ENCODE measurements around the gene LRP3.
A peak's percentile ranks its signal among the peaks of the same experiment; 100 is the strongest.
"Not testable (repeated sequence)": the region's sequence is repeated elsewhere in the genome, so short reads cannot be mapped to it uniquely, and the experiment has no call there.

LRP3 gene

DNA sequence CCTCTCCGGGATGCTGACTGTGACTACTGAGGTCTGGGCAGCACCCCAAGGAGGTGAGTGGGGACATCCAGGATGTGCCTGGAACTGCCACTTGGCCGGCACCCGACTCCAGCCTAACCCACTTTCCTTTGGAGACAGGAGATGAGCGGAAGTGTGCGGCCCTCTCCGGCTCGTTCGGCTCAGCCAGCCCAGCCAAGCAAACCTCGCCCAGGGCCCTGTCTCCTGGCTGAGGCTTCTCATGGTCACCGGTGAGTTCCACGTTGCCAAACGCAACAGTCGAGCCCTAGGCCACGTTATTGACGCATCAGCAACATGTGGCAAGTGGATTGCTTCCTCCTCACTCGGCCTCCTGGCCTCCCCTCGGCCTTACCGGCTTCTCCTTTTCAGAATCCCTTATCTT lies 26.0 kb downstream of the LRP3 start:
- no peak for DNase-seq

DNA sequence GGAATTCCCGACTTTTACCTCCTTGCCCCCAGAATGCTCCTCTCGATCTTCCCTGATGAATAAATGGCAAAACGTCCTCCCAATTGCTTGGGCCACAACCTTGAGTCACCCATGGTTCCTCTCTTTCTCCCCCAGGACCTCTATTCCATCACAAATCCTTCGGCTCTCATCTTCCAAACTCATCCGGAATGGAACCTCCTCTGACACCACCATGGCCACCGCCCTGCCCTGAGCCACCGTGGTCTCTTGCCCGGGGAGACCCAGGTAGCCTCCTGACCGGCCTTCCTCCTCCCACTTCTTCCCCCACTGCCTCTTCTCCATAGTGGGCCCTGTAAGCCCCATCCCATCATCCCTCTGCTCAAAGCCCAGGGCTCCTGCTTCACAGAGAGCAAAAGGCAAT lies 26.6 kb downstream of the LRP3 start:
- no peak for DNase-seq

DNA sequence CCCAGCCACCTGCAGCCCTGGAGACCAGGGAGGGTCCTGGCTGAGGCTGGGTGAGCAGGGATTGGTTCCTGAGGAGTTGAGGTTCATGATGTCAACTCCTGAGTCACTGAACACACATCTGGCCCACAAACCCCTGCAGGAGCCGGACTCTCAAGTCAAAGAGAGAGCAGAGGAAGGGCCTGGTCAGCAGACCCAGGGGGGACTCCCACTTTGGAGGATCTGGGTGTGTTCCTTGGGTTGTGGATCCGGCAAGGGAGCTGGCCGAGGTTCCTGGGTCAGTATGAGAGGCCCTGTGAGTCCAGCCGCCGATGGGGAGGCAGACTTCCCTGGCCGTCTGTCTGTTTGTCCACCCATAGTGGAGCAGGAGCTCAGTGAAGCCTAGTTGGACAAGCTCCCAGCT lies 27.5 kb downstream of the LRP3 start:
- no peak for DNase-seq

DNA sequence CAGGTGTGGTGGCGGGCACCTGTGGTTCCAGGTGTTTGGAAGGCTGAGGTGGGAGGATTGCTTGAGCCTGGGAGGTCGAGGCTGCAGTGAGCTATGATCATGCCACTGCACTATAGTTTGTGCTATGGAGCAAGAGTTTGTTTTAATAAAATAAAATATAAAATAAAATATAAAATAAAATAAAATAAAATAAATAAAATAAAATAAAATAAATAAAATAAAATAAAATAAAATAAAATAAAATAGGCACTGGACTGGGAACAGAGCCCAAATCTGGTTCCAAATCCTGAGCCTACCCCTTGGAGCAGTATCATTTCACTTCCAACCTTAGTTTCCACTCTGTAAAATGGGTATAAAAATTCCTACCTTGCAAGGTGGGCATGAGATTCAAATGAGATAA lies 28.1 kb downstream of the LRP3 start:
- not testable (repeated sequence) for DNase-seq

DNA sequence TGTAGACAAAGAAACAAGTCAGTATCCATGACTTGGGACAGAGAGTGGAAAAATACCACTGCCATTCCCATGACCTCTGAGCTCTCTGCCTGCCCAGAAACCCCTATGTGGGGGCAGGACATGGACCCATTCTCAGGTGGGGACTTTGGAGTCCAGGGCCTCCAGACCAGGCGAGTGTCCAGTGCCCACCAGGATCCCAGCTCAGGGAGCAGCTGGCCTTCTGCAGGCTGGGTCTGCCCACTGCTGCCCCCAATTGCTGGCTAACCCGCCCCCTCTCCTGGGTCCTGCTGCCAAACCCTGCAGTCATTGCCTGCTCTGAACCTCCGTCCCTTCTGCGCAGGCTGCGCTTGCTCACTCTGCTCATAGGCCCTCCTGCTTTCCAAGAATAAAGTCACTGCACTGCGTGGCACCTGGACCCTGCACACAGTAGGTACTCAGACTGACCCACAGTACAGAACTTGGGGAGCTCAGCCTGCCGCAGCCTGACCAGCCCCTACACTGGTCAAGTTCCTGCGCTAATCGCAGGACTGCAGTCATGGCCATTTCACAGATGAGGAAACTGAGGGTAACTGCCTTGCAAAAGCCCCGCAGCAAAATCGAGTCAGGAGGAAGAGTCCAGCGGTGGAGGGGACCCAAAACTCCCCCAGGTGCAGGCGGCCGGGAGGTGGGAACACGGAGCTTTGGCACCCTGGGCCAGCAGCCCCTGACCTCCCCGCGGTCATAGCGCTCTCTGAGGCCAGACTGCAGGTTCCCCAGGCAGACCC lies 30.7 kb downstream of the LRP3 start:
- DNase-seq: no peak

DNA sequence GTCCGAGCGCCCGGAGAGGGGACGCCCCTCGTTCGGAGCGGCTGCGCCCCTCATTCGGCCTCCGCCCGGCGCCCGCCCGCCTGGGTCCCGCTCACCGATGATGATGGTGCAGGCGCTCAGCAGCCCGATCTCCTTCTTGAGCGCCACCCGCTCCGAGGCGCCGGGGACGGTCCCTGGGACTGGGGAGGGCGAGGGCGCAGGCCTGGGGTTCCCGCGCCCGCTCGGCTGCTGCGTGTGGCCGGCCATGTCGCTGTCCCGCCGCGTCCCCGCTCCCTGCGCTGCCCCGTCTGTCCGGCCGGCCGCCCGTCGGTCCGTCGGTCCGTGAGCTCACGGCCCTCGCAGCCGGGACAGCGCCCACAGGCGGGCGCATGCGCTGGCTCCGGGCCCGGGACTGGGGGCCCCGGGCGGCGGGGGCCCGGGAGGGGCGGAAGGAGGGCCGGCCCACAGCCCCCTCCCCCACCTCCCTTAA lies 31.4 kb downstream of the LRP3 start, which contains the start of gene SLC7A10:
TSS of gene SLC7A10 (minus strand) at position 393 of the 469 bp plus-strand sequence. CDS start at position 246, 147 bp downstream.
- DNase-seq: no peak

DNA sequence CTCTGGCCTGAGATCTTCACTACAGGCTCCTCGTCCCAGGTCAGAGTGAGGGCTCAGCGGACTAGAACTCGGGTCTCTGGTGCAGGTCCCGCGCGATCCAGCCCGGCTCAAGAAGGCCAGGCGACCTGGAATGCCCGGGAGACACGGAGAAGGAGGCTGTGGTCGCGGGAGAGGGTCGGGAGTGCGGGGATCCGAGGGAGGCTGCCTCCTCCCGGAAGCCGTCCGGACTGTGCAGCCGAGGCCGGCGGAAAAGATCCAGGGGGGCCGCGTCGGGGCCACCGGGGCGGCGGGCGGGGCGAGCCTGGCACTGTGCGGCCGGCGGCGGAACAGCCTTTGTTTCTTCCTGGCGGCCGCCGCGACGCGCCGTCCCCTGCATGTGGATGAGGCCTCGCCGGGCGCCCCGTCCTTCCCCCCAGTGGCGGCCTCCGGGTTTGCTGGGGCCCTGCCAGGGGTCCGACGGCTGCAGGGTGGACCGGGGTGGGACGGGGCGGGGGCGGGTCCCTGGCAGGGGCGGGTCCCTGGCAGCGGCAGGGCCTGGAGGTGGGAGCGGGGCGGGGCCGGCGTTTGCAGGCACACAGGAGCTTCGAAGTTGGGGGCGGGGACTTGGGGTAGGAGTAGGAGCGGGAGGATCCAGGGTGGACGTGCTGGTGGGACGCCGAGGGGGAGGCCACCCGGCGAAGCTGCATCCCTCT lies 32.6 kb downstream of the LRP3 start:
- DNase-seq: no peak

DNA sequence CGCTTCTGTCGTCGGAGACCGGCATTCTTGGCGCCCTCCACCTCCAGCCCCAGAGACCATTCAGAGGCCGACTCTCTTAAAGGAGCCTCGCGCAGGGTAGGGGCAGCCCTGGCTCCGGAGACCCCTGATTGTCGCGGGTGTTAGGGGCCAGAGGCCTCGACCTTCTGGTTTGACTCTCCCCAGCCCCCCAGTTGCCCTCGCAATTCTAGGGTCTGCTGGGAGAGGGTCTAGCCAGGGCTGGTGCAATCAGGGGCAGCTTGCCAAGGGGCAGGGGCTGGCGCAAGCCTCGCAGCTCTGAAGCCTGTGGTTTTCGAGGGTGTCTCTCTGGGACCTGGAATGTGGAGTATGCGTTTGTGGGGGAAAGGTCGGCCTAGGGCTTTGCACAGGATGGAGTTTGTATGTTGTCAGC lies 33.1 kb downstream of the LRP3 start:
- no peak for DNase-seq

DNA sequence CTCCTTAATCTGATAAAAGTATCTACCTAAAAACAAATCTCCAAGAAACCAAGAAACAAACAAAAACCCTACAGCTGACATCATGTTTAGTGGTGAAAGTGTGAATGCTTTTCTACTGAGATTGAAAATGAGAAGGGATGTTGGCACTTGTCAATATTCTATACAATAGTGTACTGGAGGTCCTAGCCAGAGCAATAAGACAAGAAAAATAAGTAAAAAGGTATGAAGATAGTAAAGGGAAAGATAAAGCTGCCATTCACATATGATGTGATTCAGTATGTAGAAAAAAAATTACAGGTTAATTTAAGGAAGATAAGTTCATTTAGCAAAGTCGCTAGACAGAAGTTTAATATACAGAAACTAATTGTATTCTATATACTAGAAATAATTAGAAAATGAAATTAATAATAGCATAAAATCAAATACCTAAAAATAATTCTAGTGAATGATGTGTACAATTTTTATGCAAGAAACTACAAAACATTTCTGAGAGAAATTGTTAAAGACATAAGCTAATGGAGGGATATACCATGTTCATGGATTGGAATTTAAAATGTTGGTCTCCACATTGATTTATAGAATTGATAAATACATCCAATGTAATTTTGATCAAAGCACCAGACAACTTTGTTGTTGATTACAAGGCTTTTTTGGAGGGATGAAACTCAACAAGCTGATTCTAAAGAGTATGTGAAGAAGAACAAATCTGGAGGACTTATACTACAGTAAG lies 33.9 kb downstream of the LRP3 start:
- DNase-seq: no peak

DNA sequence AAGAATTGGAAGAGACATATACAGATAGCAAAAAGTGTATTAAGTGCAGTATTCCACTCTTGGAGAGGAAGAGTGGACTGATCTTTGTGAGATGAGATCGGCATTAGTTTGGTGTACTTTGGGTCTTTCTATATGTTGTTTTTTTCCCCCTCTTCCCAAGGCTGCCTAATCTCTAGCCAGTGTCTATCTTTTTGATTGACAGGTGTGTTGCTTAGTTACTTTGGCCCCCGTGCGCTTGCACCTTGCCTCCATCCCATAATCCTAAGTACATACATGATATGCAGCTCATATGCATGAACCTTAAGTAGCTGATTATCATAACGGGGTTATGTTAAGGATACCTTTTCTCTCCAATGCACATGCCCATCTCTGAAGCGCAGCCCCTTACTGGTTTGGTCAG lies 35.8 kb downstream of the LRP3 start:
- no peak for DNase-seq

DNA sequence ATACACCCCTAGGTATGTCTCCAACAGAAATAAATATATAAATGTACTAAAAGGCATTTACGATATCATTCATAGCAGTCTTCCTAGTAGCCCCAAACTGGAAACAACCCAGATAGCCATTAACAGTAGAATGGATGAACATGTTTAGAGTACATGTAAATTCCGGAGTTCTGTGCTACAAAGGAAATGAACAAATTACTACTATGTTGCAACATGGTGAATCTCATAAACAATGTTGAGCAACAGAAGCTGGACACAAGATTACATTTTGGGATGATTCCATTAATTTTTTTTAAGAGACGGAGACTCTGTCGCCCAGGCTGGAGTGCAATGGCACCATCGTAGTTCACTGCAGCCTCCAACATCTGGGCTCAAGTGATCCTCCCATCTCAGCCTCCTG lies 37.4 kb downstream of the LRP3 start:
- no peak for DNase-seq

DNA sequence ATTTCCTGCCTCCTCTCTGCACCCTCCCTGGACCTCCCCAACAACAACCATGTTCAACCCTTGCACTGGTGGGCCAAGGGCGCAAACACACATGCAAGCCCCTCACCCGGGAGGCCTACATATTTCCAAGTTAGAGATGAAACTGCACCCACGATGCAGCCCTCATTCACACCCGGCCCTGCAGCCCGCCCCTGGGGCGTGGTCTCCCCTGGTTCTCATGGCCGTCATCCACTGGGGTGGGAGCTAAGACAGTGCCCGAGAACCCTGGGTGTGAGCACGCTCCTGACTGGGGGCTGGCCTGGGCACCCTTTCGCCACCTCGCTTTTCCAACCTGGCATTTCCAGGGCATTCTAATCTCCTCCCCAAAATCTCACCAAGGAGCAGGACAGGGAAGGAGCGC lies 38.5 kb downstream of the LRP3 start:
- no peak for DNase-seq

DNA sequence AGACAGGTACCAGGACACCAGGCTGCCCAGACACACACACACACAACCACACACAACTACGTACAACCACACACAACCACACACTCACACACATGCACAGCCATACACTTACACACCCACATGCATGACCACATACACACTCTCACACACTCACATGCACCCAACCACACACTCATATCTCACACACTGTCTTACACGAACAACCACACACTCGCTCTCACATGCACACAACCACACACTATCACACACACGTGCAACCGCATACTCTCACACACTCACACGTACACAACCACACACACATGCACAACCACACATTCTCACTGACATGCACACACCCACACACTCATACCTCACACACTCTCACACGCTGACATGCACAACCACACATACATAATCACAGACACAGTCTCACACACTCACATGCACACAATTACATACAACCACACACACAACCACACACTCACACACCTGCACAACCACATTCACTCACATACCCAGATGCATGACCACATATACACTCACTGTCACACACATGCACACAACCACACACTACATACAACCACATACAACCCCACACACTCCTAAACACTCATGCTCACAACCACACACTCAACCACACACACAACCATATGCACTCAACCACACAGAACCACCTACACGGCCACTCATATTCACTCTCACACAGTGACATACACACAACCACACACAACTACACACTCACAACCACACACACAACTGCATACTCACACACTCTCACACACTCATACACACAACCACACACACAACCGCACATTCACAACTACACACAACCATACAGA lies 39.1 kb downstream of the LRP3 start:
- no peak for DNase-seq

DNA sequence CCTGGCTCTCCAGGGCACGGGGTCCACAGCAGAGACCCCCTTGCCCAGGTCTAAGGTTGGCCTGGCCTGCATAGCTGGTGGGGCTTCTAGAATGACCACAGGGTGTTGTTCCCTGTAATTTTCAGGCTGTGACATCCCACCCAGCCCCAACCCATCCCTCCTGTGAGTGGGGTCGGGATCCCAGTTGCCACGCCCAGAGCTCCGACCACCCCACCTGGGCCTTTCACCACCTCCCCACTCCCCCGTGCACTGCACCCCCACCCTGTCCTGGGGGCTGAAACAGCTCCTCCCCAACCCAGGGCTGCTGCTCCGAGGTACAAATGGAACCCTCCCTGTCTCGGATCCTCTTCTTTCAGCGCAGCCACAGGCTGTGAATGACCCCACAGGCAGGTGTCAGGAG lies 40.0 kb downstream of the LRP3 start:
- DNase-seq: no peak

DNA sequence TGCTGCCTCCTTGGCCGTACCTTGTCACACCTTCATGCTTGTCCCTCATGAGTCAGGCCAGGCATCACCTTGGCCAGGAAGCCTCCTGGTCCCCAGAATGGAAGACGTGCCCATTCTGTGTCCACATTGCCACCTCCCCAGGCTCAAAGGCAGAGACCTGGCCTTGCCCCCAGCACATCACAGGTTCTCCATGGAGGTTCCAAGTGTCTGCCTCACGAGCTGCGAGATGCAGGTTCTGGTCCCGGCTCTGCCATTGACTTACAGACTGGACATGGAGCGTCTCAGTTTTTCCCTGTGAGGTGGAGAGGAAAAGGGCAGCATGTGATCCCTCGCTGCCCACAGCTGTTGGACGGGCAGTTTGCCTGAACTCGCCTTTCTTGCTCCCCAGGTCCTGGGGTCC lies 40.6 kb downstream of the LRP3 start:
- DNase-seq: no peak

DNA sequence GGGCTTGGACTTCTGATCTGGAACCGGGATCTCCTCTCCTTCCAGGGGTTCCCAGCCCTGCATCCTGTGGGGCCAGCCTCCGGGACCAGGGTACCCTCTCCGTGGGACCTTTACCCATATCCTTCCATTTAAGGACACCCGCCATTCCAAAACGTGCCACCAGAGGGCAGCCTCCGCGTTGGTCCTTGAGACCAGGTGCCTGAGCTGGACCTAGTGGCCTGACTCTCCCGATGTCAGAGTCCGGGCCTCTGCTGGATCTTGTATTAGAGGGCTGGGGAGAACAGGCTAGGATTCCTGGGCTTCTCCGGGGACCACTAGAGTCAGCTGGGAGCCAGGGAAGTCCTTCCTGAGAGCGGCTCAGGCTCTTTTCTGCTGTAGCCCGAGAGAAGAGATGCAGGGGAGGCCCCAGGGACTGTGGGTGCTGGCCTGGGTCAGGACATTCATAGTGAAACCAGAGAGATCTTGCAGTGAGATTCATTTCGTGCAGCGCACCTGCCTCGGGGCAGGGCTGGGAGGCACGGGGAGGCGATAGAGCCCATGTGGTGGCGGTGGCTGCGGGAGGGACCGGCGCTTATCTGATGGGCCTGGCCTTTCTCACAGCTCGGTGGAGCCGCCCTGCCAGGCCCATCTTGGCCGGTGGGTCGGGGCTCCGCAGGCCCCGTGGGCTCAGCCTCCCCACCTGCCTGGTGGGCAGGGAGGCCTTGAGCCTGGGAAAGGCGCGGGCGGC lies 41.3 kb downstream of the LRP3 start:
- peak; percentile 90 for DNase-seq

DNA sequence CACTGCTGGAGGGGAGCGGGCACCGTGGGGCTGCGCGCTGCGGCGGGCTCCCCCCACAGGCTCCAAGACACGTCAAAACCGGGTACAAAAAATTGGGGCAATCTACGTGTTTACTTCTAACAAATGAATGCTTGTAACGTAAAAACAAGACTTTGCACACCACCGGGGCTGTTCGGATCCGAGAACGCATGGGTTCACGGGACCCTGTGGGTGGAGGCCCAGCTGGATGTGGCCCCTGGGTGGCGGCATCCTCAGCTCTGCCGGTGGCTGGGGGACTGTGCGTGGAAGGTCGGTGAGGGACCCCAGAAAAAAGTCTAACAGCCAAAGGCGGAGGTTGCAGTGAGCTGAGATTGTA lies 41.8 kb downstream of the LRP3 start:
- no peak for DNase-seq

DNA sequence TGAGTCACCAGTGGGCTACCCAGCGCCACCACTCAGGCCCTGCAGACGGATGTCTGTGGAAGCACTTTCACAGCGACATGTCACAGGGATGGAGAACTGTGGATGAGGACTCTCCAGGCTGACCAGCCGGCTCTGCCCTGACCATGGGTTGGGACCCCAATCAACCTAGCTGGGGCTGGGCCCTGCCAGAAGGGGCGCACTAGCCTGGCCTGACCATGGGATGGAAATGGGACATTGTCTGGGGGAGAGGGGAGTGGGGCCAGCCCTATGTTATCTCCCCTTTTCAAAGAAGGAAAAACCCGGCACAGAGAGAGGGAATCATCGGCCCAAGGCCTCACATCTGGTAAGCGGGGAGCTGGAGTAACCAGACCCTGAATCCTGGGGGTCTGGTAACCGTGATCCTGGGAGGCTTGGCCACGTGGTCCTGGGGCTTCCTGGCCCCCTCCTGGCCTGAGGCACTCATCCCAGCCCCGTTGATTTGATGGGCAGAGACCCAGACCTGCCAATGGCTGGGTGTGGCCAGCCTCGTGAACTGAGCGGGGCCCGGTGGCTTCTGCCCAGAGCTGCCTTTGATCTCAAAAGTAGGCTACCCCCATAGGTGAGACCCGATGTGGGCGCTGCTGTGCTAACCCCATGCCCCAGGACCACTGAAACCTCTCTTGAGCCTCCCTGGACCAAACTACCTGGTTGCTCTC lies 42.7 kb downstream of the LRP3 start:
- no peak for DNase-seq

DNA sequence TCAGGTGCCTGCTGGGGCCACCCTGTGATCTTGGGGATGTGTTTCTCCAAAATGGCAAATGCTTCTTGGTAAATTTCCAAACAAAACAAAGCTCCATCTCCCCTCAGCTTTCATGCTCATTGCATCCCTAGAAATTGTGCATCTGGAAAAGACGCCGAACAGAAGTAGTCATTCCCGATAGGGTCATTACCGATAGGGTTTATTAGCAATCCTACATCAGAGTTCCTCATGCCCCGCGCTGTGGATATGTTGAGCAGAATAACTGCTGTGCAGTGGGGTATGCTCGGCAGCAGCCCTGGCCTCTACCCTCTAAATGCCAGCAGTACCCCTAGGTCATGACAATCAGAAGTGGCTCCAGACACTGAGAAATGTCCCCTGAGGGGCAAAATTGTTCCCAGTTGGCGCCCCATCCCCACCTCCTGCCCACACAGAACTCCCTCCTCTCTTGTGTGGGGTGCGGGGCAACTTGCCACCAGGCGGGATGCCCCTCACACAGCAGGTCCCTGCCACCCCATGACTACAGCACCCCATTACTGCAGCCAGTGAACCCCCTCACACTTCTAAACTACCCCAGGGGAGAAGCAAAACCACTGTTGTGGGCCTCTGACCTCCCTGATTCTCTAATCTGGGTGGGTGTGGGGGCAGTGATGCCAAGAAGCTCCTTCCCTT lies 44.5 kb downstream of the LRP3 start:
- DNase-seq: no peak

DNA sequence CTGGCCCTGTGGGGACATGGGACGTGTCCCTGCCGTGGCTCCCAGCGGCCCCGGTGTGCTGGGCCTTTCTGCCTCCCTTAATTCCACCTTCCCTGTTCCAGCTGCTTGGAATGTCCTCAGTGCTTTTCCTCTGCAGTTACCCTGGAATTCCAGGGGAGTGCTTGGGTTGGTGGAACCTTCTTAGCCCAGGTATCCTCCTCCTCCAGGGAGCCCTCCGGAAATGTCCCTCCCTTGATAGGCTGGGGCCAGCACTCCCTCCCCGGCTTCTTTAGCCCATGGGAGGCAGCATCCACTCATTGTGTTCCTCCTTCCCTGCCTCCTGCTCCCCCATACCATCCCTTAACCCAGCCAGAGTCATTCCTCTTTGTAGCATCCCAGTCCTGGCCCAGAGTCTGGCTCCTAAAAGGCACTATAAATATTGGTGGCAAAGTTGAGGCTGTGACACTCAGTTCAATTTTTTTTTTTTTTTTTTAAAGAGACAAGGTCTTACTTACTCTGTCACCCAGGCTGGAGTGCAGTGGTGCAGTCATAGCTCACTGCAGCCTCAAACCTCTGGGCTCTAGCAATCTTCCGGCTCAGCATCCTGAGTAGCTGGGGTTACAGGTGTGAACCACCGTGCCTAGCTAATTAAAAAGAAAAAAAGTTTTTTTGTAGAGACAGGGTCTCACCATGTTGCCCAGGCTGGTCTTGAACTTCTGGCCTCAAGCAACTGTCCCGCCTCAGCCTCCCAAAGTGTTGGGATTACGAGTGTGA lies 45.3 kb downstream of the LRP3 start:
- no peak for DNase-seq
